Mesenchymal stem cell (in vitro differentiated cells and primary cell): ENCODE data around the gene ZG16B.

Source experiments
- DNase-seq: peaks from one replicate; pipeline ENCODE4 v3.0.0-alpha.2; 2013
- H2AFZ ChIP-seq: one replicate; pipeline ENCODE4 v1.6.1; 2013; ENCODE audit warnings: low read depth, mild to moderate bottlenecking, control low read depth, inconsistent platforms, low read length, moderate library complexity
- H2AK5ac ChIP-seq: 2 replicates; pipeline ENCODE4 v1.6.1; 2013; ENCODE audit warnings: low read length, moderate library complexity, mild to moderate bottlenecking, inconsistent platforms; ENCODE audit not compliant: severe bottlenecking
- H2BK120ac ChIP-seq: one replicate; pipeline ENCODE4 v1.6.1; 2013; ENCODE audit warnings: low read depth, mild to moderate bottlenecking, inconsistent platforms, low read length, moderate library complexity
- H2BK12ac ChIP-seq, 2 experiments: one replicate each; pipeline ENCODE4 v1.6.1; 2013; ENCODE audit warnings: inconsistent platforms in 2 of 2, low read length in 2 of 2, mild to moderate bottlenecking in 2 of 2, moderate library complexity in 2 of 2, control low read depth in 1 of 2
- H2BK15ac ChIP-seq: one replicate; pipeline ENCODE4 v1.6.1; 2013; ENCODE audit warnings: mild to moderate bottlenecking, low read depth, inconsistent platforms; ENCODE audit not compliant: poor library complexity, severe bottlenecking
- H2BK5ac ChIP-seq: 2 replicates; pipeline ENCODE4 v1.6.1; 2013; ENCODE audit warnings: low read depth, mild to moderate bottlenecking, low read length, control low read depth, inconsistent platforms; ENCODE audit not compliant: poor library complexity, severe bottlenecking
- H3K14ac ChIP-seq, 2 experiments: one replicate each; pipeline ENCODE4 v1.6.1; 2013; ENCODE audit warnings: inconsistent platforms in 2 of 2, low read length in 2 of 2, control low read depth in 1 of 2, mild to moderate bottlenecking in 1 of 2, moderate library complexity in 1 of 2
- H3K18ac ChIP-seq, 2 experiments: one replicate each; pipeline ENCODE4 v1.6.1; 2013; ENCODE audit warnings: inconsistent platforms in 2 of 2, low read length in 2 of 2, control low read depth in 1 of 2, low read depth in 1 of 2, mild to moderate bottlenecking in 1 of 2
- H3K23ac ChIP-seq, 2 experiments: one replicate each; pipeline ENCODE4 v1.6.1; 2013; ENCODE audit warnings: inconsistent platforms in 2 of 2, low read length in 2 of 2, mild to moderate bottlenecking in 2 of 2, moderate library complexity in 2 of 2, control low read depth in 1 of 2
- H3K27ac ChIP-seq: 2 replicates; pipeline ENCODE4 v1.5.1; 2013; ENCODE audit warnings: mild to moderate bottlenecking, moderate library complexity, low read length, control low read depth, inconsistent platforms; ENCODE audit not compliant: poor library complexity, severe bottlenecking
- H3K27me3 ChIP-seq, 2 experiments: 2 replicates each; pipeline versions ENCODE4 v1.6.1 to v1.7.0; 2013; ENCODE audit warnings: low read length in 2 of 2, mild to moderate bottlenecking in 2 of 2, moderate library complexity in 2 of 2, control low read depth in 1 of 2, inconsistent platforms in 1 of 2; ENCODE audit not compliant: control insufficient read depth in 1 of 2, insufficient read depth in 1 of 2
- H3K36me3 ChIP-seq, 2 experiments: 2 replicates each; pipeline versions ENCODE4 v1.6.1 to v1.7.0; 2013; ENCODE audit warnings: low read length in 2 of 2, control low read depth in 1 of 2, inconsistent platforms in 1 of 2, low read depth in 1 of 2, mild to moderate bottlenecking in 1 of 2; ENCODE audit not compliant: insufficient read depth in 2 of 2, control insufficient read depth in 1 of 2
- H3K4ac ChIP-seq, 2 experiments: one replicate each; pipeline ENCODE4 v1.6.1; 2013; ENCODE audit warnings: inconsistent platforms in 2 of 2, low read length in 2 of 2, mild to moderate bottlenecking in 2 of 2, moderate library complexity in 2 of 2, control low read depth in 1 of 2, low read depth in 1 of 2
- H3K4me1 ChIP-seq: 2 replicates; pipeline ENCODE4 v1.6.1; 2013; ENCODE audit warnings: low read depth, low read length, control low read depth; ENCODE audit not compliant: control insufficient read depth, insufficient read depth
- H3K4me2 ChIP-seq: 2 replicates; pipeline ENCODE4 v1.6.1; 2013; ENCODE audit warnings: low read length, mild to moderate bottlenecking, inconsistent platforms; ENCODE audit not compliant: poor library complexity, severe bottlenecking
- H3K4me3 ChIP-seq, 2 experiments: 2 replicates each; pipeline versions ENCODE4 v1.5.1 to v1.7.0; 2013; ENCODE audit warnings: low read length in 2 of 2, mild to moderate bottlenecking in 2 of 2, control low read depth in 1 of 2, low read depth in 1 of 2; ENCODE audit not compliant: insufficient read depth in 1 of 2
- H3K79me1 ChIP-seq: replicated peaks from 2 replicates; pipeline ENCODE4 v1.6.1; 2013; ENCODE audit warnings: mild to moderate bottlenecking, control low read depth, low read length, inconsistent platforms; ENCODE audit not compliant: poor library complexity, severe bottlenecking
- H3K9ac ChIP-seq: 2 replicates; pipeline ENCODE4 v1.7.0; 2013; ENCODE audit warnings: mild to moderate bottlenecking, low read length, moderate library complexity
- H3K9me3 ChIP-seq: 2 replicates; pipeline ENCODE4 v1.7.0; 2013; ENCODE audit warnings: mild to moderate bottlenecking, low read length; ENCODE audit not compliant: control insufficient read depth
- H4K8ac ChIP-seq: one replicate; pipeline ENCODE4 v1.6.1; 2013; ENCODE audit warnings: inconsistent platforms, mild to moderate bottlenecking, low read length, moderate library complexity
- H4K91ac ChIP-seq: one replicate; pipeline ENCODE4 v1.6.1; 2013; ENCODE audit warnings: mild to moderate bottlenecking, low read length, inconsistent platforms
- WGBS: methylation state at CpG from one replicate; pipeline ENCODE4 v1.1.7; 2013; ENCODE audit warnings: mixed read lengths; 5-methylcytosine and 5-hydroxymethylcytosine counted together

Gene ZG16B

DNA sequence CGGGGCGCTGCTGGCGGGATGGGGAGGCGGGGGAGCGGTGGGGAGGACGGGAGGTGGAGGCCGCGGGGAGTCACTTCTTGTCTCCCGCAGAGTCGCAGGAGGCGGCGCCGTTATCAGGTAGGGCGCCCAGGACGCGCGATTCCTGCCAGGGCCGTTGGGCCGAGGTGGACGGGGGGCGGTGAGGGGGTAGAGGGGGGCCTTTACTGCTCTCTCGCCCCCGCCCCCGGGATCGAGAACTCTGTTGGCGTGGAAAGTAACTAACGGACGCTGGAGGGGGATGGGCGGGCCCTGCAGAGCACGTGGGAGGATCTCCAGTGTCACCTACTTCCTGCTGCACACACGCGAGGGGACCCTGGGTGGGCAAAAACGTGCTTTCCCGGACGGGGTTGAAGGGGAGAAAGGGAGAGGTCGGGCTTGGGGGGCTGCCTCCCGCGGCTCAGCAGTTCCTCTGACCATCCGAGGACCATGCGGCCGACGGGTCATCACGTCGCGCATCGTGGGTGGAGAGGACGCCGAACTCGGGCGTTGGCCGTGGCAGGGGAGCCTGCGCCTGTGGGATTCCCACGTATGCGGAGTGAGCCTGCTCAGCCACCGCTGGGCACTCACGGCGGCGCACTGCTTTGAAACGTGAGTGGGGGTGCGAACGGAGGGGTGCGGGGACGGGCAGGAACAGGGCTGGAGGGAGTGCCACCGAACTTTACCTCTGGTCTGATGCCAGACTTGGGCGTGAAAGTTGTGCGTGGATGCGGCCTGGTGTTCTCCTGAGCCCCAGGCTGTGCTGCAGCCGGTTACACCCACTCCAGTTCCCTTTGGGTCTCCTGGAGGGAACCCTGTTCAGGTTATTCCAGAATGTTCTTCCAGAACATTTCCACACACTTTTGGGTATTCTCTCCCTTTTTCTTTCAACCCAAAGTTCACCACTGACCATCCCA is 12.5 kb upstream of the ZG16B start:
- no peak overlapping the region for H2BK12ac ChIP-seq
- WGBS: 91% methylated on average over 62 of the region's 68 CpGs
- H3K4me2 ChIP-seq: no peak overlapping the region
- no peak overlapping the region for H2BK120ac ChIP-seq
- no peaks in the 10 kb centered on the region for H3K79me1 ChIP-seq
- H2AFZ ChIP-seq: no peak overlapping the region
- no peak overlapping the region for H2BK5ac ChIP-seq
- H4K8ac ChIP-seq: no peak overlapping the region
- H3K9ac ChIP-seq: no peak overlapping the region
- H3K36me3 ChIP-seq: peaks cover 0 to 2% of the 10 kb centered on the region in 2 experiments
- H3K18ac ChIP-seq: no peak overlapping the region
- no peak overlapping the region for H3K14ac ChIP-seq
- no peak overlapping the region for H3K23ac ChIP-seq
- no peaks in the 10 kb centered on the region for H3K4me1 ChIP-seq
- H2BK15ac ChIP-seq: no peak overlapping the region
- no peak overlapping the region for H3K27ac ChIP-seq
- no peak for DNase-seq
- H3K4ac ChIP-seq: no peak overlapping the region
- peak overlapping the region; percentile 7 for H4K91ac ChIP-seq
- no peak overlapping the region for H3K4me3 ChIP-seq
- H3K9me3 ChIP-seq: no peaks in the 10 kb centered on the region
- no peak overlapping the region for H2AK5ac ChIP-seq
- H3K27me3 ChIP-seq: peaks cover 32 to 79% of the 10 kb centered on the region in 2 experiments

- Histone ChIP-seq H3K4me2 (no peak overlapping the region), H3K9ac (no peak overlapping the region), H3K14ac (no peak overlapping the region), H4K8ac (peak overlapping the region; percentile 7), H3K79me1 (no peaks in the 10 kb centered on the region), H3K9me3 (no peaks in the 10 kb centered on the region), H3K4me1 (no peaks in the 10 kb centered on the region), H3K27me3 (peaks cover 32 to 87% of the 10 kb centered on the region in 2 experiments), H2BK15ac (no peak overlapping the region), H3K36me3 (peaks cover 0 to 2% of the 10 kb centered on the region in 2 experiments), H2BK5ac (no peak overlapping the region), H2BK120ac (no peak overlapping the region), H3K18ac (no peak overlapping the region), H3K4ac (no peak overlapping the region), H4K91ac (no peak overlapping the region), H2BK12ac (no peak overlapping the region), H3K27ac (no peak overlapping the region), H2AK5ac (no peak overlapping the region), H3K23ac (no peak overlapping the region), H3K4me3 (no peak overlapping the region), H2AFZ (no peak overlapping the region)
- 92% methylated on average over 10 of the region's 10 CpGs for WGBS
- DNase-seq: no peak
Observed at GRCh38 chr16:2818272-2818876, 11.7 kb upstream of the ZG16B start.

GRCh38 chr16:2819179-2819938 is 10.7 kb upstream of the ZG16B start:
- H2AK5ac ChIP-seq: no peak overlapping the region
- no peak overlapping the region for H3K4me2 ChIP-seq
- no peak overlapping the region for H3K18ac ChIP-seq
- no peak overlapping the region for H3K23ac ChIP-seq
- peaks cover 0 to 2% of the 10 kb centered on the region in 2 experiments for H3K36me3 ChIP-seq
- H2BK12ac ChIP-seq: peak overlapping the region in 1 of 2 experiments; percentile 11
- H3K4me1 ChIP-seq: no peaks in the 10 kb centered on the region
- H3K9me3 ChIP-seq: no peaks in the 10 kb centered on the region
- H2AFZ ChIP-seq: no peak overlapping the region
- H2BK120ac ChIP-seq: no peak overlapping the region
- no peak overlapping the region for H4K8ac ChIP-seq
- H2BK15ac ChIP-seq: no peak overlapping the region
- no peaks in the 10 kb centered on the region for H3K79me1 ChIP-seq
- 82% methylated on average over 15 of the region's 18 CpGs for WGBS
- no peak overlapping the region for H3K27ac ChIP-seq
- no peak overlapping the region for H2BK5ac ChIP-seq
- no peak overlapping the region for H3K4ac ChIP-seq
- DNase-seq: no peak
- H3K14ac ChIP-seq: no peak overlapping the region
- H3K27me3 ChIP-seq: peaks cover 32 to 82% of the 10 kb centered on the region in 2 experiments
- H4K91ac ChIP-seq: no peak overlapping the region
- H3K9ac ChIP-seq: no peak overlapping the region
- H3K4me3 ChIP-seq: no peak overlapping the region
